HG03095 (cell line): ENCODE measurements around the gene EVI5.

ENCODE experiments used
- ATAC-seq: cut with Tn5 transposase; IDR thresholded peaks from one replicate; pipeline ENCODE4 v1.9.1; 2021; ENCODE audit warnings: moderate library complexity; ENCODE audit not compliant: unreplicated experiment

EVI5 gene

DNA sequence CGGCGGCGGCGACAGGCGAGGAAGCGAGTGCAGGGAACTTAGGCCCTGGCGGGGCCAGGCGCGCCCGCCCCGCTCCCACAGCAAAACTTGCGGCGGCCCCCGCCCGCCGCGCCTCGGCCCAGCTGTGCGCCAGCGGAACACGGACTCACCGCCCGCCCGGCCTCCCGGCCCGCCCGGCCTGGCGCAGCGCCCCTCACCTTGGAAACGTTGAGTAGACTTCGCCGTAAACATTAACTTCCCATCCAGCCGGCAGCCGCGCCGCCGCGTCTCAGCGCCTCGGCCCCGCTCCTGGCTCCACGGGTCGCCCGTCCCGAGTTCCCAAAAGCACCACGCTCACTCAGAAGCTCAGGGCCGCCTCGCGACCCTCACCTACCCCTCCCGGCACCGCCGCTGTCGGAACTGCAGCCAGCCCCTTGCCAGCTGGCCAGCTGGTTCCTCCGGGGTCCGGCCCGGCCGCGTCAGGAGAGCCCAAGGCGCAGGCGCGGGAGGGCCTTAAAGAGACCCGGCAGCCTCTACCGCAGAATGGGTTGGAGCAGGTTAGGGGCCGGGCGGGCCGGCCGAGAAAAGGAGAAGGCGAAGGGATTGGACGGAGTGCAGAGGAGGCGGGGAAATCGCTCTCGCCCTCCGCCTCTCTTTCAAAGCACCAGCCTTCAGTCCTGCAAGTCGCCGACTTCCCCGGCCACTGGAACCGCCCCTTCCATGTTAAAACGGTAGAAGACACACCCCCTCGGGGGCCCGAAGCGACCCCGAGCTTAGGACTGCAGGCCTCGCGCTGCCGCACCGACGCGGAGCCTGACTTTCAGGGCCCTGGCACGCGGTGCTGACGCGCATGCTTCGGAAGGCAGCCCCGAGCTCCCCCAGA is at the start of gene EVI5:
TSS of gene EVI5 (minus strand) at position 470 of the 862 bp plus-strand sequence. CDS start 48,562 bp downstream, outside the sequence.
- ATAC-seq: peak; percentile 97

GRCh38 chr1:92834617-92835016 is 49.7 kb upstream of the EVI5 start:
- no peak for ATAC-seq

DNA sequence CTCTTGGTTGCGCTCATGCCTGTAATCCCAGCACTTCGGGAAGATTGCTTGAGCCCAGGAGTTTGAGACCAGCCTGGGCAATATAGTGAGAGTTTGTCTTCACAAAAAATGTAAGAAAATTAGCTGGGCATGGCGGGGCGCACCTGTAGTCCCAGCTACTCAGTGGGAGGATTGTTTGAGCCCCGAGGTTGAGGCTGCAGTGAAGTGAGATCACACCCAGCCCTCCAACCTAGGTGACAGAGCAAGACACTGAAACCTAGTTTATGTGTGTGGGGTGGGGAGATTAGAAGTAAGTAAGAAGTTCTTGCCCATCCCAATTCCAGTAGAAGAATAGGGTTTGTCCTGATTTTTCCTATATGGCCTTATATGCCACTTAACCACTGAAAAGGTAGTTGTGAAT is 48.9 kb upstream of the EVI5 start:
- no peak for ATAC-seq

- ATAC-seq: no peak
Observed at GRCh38 chr1:92832537-92833114, 47.7 kb upstream of the EVI5 start.

DNA sequence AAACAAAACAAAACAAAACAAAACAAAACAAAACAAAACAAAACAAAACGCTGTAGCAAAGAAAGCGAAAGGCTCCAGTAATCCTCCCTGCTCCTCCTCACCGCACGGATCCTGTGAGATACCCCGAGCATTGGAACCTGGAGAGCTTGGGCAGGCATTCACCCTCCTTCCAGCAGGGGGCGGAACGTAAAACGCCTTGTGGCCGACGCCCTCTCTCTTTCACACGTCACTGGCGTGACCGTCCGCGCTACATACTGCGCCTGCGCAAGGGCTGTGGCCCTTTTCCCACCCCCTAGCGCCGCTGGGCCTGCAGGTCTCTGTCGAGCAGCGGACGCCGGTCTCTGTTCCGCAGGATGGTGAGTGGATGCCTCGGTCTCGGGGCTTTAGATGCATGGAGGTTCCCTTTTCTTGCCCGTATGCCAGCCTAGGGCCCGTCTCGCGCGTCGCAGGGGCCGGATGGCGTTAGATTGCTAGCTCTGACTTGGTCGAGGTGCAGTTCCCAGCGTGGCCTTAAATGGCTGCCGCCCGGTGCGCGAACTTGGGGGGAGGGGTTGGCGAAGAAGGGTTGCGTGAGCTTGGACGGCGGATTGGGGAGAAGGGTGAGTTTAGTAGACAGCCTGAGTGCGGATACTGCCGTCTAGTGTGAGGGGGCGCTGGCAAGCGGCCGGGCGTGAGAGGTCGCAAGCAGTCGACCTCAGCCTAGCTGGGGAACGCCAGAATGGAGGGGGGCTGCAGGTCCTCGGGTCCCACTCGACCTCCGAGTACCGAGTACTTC is 47.0 kb upstream of the EVI5 start, which contains the start of gene RPL5:
TSS of gene RPL5 (plus strand) at position 279 of the 775 bp plus-strand sequence. CDS start at position 354, 75 bp downstream.
- ATAC-seq: peak; percentile 89

GRCh38 chr1:92831368-92831761 is 46.5 kb upstream of the EVI5 start:
- no peak for ATAC-seq

DNA sequence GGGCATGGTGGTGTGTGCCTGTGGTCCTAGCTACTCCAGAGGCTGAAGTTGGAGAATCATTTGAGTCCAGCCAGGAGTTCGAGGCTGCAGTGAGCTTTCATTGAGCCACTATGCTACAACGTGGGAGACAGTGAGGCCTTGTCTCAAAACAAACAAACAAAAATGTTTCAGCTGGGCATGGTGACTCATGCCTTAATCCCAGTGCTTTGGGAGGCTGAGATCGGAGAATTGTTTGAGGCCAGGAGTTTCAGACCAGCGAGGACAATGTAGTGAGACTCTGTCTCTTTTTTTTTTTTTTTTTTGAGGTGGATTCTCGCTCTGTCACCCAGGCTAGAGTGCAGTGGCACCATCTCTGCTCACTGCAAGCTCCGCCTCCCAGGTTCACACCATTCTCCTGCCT is 41.9 kb upstream of the EVI5 start:
- no peak for ATAC-seq

GRCh38 chr1:92822879-92823278 is 38.0 kb upstream of the EVI5 start:
- no peak for ATAC-seq

- ATAC-seq: no peak
Observed at GRCh38 chr1:92820551-92820950, 35.6 kb upstream of the EVI5 start.

GRCh38 chr1:92820024-92820423 is 35.1 kb upstream of the EVI5 start:
- no peak for ATAC-seq

DNA sequence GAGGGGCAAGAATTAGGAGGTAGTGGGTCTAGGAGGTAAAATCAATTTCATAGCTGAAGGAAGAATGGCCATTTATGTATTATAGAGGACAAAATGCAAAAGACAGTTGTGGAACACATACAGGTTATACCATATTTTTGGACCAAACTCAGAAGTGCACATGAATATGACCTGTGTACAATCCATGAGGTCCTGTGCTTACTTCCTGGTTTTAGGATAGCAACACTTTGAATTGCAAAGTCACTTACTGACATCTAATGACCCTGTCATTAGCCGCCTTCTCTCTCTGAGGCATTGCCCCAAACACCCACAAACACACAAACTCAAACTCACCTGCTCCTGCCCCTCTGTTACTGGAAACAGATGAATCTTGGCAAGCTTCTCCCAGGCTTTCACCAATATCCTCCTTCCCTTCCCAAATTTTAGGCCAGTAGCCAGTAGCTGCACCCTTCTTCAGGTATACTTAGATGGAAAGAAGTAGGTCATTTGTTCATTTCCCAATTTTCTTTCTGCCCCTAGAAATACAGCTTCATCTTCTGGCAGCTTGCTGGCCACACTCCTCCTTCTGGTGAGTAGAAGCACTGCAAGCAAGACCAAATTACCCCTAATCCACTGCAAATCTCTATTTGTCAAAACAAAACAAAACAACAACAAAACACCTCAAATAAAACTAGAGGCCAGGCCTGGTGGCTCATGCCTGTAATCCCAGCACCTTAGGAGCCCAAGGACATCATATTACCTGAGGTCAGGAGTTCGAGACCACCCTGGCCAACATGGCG is 33.3 kb upstream of the EVI5 start:
- ATAC-seq: no peak

GRCh38 chr1:92817137-92817697 is 32.3 kb upstream of the EVI5 start:
- ATAC-seq: no peak

DNA sequence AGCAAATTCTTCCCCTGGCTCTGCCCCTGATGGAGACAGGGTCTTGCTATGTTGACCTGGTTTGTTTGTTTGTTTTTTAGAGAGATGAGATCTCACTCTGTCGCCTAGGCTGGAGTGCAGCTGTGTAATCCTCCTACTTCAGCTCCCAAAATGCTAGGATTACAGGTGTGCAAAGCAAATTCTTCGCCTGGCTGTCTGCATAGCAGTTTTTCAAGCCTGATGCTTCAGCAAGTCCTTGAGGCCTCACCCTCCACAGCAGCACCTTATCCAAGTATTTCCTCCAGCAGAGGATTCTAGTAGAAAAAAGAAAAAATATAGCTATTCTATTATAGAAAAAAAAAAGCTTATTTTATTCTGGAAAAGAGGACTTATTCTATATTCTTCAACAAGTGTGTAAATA is 31.8 kb upstream of the EVI5 start:
- ATAC-seq: no peak

DNA sequence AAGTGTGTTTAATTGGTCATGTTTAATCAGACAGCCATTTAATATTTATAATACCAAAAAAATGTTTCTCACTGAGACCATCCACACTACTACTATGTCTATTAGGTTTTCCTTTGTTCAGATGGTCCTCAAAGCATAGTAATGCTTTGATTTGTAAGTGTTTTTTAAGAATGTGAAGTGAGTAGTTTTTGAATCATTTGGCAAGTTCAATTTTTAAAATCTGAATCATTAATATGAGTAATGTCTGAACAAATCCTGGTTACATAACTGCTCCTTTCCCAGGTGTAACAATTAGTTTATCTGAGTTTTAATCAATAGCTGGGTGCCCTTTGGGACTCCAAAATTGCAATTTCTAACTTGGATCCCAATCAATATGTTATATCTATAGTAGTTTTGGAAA is 23.5 kb upstream of the EVI5 start:
- no peak for ATAC-seq

DNA sequence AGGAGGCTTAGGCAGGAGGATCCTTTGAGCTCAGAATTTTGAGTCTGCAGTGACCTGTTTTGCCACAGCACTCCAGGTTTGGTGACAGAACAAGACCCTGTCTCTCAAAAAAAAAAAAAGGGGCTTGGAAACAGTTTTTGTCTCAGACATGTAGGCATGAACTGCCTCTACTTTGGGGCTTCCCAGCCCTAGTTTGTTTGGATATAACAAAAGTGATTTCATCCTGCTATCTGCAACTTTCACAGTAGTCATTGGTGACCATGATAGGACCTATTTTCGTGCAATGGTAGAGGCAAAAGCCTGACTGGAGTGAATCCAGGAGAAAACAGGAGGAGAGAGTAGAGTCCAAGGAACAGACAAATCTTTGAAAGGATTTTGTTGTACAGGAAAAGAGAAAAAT is 20.3 kb upstream of the EVI5 start:
- no peak for ATAC-seq

DNA sequence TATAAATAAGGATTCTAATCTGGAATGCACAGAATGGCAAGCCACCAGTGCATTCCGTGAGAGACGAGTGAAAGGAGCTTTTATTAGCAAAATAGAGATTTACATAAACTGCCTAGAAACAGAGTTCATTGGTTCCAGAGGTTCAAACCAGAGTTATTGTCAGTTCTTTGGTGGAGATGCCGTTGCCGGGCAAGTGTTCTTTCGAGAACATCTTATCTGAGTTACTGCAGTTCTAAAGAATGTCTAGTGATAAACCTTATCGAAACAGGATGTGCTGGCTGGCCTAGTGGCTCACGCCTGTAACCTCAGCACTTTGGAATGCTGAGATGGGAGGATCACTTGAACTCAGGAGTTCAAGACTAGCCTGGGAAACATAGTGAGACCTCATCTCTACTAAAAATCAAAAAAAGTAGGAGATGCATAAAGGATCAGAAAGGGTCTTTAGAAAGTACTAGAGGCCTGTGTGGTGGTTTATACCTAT is 19.9 kb upstream of the EVI5 start:
- ATAC-seq: no peak

GRCh38 chr1:92803140-92803887 is 18.4 kb upstream of the EVI5 start:
- no peak for ATAC-seq

- no peak for ATAC-seq
Observed at GRCh38 chr1:92797961-92798360, 13.1 kb upstream of the EVI5 start.

- ATAC-seq: no peak
Observed at GRCh38 chr1:92797297-92797696, 12.4 kb upstream of the EVI5 start.

DNA sequence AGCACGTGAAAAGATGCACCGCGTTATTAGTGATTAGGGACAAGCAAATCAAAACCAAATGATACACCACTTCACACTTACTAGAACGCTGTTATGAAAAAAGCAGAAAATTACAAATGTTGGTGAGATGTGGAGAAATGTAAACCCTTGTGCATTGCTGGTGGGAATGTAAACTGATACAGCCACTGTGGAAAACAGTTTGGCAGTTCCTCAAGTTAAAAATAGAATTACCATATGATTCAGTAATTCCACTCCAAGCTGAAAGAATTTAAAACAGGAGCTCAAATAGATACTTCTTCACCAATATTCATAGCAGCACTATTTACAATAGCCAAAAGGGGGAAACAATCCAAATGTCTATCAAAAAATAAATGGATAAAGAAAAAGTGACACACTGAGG is 10.3 kb upstream of the EVI5 start:
- ATAC-seq: no peak
